NCI-H187 (cell line): Measurements from ENCODE around the gene PHLDA3.
"Not testable (repeated sequence)": the region's sequence is repeated elsewhere in the genome, so short reads cannot be mapped to it uniquely, and the experiment has no call there.

Experiments
- DNase-seq, 2 experiments: peaks; one replicate each; lab custom pipeline; 2025; lab: John Stamatoyannopoulos, UW

The PHLDA3 gene

GRCh38 chr1:201503397-201504176 lies 34.6 kb upstream of the PHLDA3 start:
- DNase-seq = no peak

GRCh38 chr1:201502511-201502857 lies 33.5 kb upstream of the PHLDA3 start:
- DNase-seq = no peak

- peak in 1 of 2 experiments; percentile 22 for DNase-seq
These were observed 33.0 kb upstream of the PHLDA3 start for GRCh38 chr1:201501812-201502510.

GRCh38 chr1:201501144-201501543 lies 32.2 kb upstream of the PHLDA3 start:
- no peak for DNase-seq

- no peak for DNase-seq
These were observed 31.7 kb upstream of the PHLDA3 start for GRCh38 chr1:201500670-201501120.

- no peak for DNase-seq
These were observed 31.0 kb upstream of the PHLDA3 start for GRCh38 chr1:201499795-201500669.

GRCh38 chr1:201499191-201499590 lies 30.2 kb upstream of the PHLDA3 start:
- no peak for DNase-seq

- DNase-seq = no peak
These were observed 29.6 kb upstream of the PHLDA3 start for GRCh38 chr1:201498621-201499020.

GRCh38 chr1:201497935-201498509 lies 29.0 kb upstream of the PHLDA3 start:
- no peak for DNase-seq

- no peak for DNase-seq
These were observed 27.3 kb upstream of the PHLDA3 start for GRCh38 chr1:201496296-201496690.

- no peak for DNase-seq
These were observed 26.7 kb upstream of the PHLDA3 start for GRCh38 chr1:201495551-201496295.

- no peak for DNase-seq
These were observed 25.0 kb upstream of the PHLDA3 start for GRCh38 chr1:201493757-201494617.

GRCh38 chr1:201493026-201493656 lies 24.2 kb upstream of the PHLDA3 start:
- DNase-seq = not testable (repeated sequence)

- no peak for DNase-seq
These were observed 23.0 kb upstream of the PHLDA3 start for GRCh38 chr1:201491896-201492511.

GRCh38 chr1:201490708-201491131 lies 21.7 kb upstream of the PHLDA3 start:
- no peak for DNase-seq

GRCh38 chr1:201489643-201490261 lies 20.8 kb upstream of the PHLDA3 start:
- DNase-seq = no peak

GRCh38 chr1:201488830-201489589 lies 20.0 kb upstream of the PHLDA3 start:
- DNase-seq = no peak

GRCh38 chr1:201487742-201488141 lies 18.8 kb upstream of the PHLDA3 start:
- DNase-seq = no peak
